HG02642 (cell line): ENCODE data around the gene SPIRE1.

Source experiments
- ATAC-seq: cut with Tn5 transposase; IDR thresholded peaks from one replicate; pipeline ENCODE4 v1.9.1; 2021; ENCODE audit warnings: mild to moderate bottlenecking; ENCODE audit not compliant: unreplicated experiment, poor library complexity

SPIRE1 gene

GRCh38 chr18:12604445-12605007, 53.4 kb downstream of the SPIRE1 start:
- ATAC-seq, result no peak

- ATAC-seq, result no peak
Measured at GRCh38 chr18:12599966-12600365, 57.9 kb downstream of the SPIRE1 start.

GRCh38 chr18:12599543-12599942, 58.4 kb downstream of the SPIRE1 start:
- no peak for ATAC-seq

GRCh38 chr18:12598181-12598930, 59.6 kb downstream of the SPIRE1 start:
- ATAC-seq, result no peak

GRCh38 chr18:12597760-12598159, 60.1 kb downstream of the SPIRE1 start:
- no peak for ATAC-seq

- no peak for ATAC-seq
Measured at GRCh38 chr18:12595571-12596255, 62.2 kb downstream of the SPIRE1 start.

GRCh38 chr18:12593866-12594265, 64.0 kb downstream of the SPIRE1 start:
- no peak for ATAC-seq

- no peak for ATAC-seq
Measured at GRCh38 chr18:12592597-12593127, 65.2 kb downstream of the SPIRE1 start.

- ATAC-seq, result no peak
Measured at GRCh38 chr18:12589448-12589847, 68.5 kb downstream of the SPIRE1 start.

GRCh38 chr18:12586956-12587355, 71.0 kb downstream of the SPIRE1 start:
- no peak for ATAC-seq

GRCh38 chr18:12585218-12585617, 72.7 kb downstream of the SPIRE1 start:
- no peak for ATAC-seq

GRCh38 chr18:12580630-12581342, 77.1 kb downstream of the SPIRE1 start:
- ATAC-seq, result no peak

- no peak for ATAC-seq
Measured at GRCh38 chr18:12579775-12580174, 78.1 kb downstream of the SPIRE1 start.

- no peak for ATAC-seq
Measured at GRCh38 chr18:12577848-12578247, 80.1 kb downstream of the SPIRE1 start.

- no peak for ATAC-seq
Measured at GRCh38 chr18:12574494-12575185, 83.3 kb downstream of the SPIRE1 start.

- no peak for ATAC-seq
Measured at GRCh38 chr18:12571630-12572029, 86.3 kb downstream of the SPIRE1 start.

- no peak for ATAC-seq
Measured at GRCh38 chr18:12569791-12570190, 88.1 kb downstream of the SPIRE1 start.

- no peak for ATAC-seq
Measured at GRCh38 chr18:12567849-12568248, 90.1 kb downstream of the SPIRE1 start.

- no peak for ATAC-seq
Measured at GRCh38 chr18:12564861-12565260, 93.0 kb downstream of the SPIRE1 start.

- no peak for ATAC-seq
Measured at GRCh38 chr18:12564378-12564777, 93.5 kb downstream of the SPIRE1 start.
